HG02759 (cell line): ENCODE results near the gene ESYT2.
A peak's percentile ranks its signal among the peaks of the same experiment; 100 is the strongest.

Experiments
- ATAC-seq: cut with Tn5 transposase; IDR thresholded peaks from one replicate; pipeline ENCODE4 v1.9.1; 2021; ENCODE audit warnings: mild to moderate bottlenecking, moderate library complexity; ENCODE audit not compliant: unreplicated experiment

The ESYT2 gene

DNA sequence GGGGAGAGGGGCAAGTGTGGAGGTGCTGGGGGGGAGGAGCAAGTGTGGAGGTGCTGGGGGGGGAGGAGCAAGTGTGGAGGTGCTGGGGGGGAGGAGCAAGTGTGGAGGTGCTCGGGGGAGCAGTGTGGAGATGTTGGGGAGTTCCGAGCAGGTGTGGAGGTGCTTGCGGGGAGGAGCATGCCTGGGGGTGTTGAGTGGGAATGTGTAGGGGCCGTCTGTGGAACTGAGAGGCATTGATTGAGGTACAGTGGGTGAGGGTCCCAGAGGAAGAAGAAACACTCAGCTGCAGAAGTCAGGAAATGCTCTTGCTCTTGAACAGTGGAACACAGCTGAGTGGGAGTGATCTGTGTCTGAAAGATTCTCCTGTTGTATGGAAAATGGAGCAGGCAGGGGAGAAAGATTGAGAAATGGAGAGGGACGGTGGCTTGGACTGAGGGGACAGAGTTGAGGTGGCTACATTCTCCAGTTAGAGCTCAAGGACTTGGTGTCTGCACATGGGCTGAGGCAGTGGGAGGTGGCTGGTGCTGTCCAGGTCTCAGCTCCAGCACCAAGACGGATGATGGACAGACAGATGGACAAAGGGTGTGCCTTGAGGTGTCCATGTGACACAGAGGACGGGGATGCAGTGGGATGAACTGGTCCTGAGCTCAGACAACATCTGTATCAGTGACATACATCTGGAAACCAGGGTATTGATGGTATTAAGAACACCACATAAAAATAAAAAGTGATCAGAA, 99.5 kb downstream of the ESYT2 start:
- ATAC-seq: no peak

DNA sequence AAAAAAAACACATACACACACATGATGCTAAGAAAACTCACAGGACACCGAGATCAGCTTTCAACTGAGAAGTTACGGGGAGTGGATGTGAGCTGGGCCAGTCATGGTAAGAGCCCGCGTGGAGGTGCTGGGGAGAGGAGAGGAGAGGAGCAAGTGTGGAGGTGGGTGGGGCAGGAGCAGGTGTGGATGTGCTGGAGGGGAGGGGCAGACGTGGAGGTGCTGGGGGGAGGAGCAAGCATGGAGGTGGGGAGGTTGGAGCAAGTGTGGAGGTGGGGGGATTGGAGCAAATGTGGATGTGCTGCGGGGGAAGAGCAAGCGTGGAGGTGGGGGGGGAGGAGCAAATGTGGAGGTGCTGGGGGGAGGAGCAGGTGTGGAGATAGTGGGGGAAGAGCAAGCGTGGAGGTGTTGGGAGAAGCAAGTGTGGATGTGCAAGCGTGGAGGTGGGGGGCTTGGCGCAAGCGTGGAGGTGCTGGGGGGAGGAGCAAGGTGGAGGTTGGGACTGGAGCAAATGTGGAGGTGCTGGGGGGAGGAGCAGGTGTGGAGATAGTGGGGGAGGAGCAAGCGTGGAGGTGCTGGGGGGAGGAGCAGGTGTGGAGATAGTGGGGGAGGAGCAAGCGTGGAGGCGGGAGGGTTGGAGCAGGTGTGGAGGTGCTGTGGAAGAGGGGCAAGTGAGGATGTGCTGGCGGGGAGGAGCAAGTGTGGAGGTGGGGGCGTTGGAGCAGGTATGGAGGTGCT, 100.2 kb downstream of the ESYT2 start:
- ATAC-seq: no peak

DNA sequence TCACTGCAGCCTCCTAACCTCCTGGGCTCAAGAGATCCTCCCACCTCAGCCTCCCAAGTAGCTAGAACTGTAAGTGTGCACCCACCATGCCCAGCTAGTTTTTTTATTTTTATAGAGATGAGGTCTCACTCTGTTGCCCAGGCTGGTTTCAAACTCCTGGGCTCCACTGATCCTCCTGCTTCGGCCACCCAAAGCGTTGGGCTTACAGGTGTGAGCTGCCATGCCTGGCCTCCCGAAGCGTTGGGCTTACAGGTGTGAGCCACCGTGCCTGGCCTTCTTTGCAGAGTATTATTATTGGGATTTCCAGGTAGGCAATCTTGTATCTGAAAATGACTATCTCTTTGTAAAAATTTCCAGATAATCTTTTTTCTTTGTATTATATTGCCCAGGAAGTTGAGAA, 101.6 kb downstream of the ESYT2 start:
- ATAC-seq: no peak

DNA sequence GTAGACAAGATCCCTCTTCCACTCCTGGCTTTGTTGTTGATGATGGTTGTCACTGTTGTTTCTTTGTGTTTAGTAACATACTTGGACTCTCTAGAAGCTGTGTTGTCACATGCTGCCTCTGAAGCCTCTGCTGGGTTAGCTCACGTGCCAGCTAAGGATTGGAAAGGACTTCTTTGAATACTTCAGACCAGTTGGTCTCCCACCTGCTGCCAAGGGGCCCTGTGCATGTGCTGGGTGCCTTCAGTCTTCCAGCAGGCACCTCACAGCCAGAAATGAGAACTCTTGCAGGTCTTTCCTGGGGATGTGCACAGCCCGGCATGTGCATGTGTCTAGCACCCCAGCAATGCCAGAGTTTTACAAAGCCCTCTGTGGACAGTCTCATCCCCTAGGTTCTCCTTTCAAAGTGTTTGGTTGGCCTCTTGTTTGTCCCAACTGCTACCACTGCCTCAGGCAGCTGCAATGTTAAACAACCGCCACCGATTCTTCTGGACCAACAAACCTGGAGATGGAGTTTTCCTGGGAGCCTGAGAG, 103.0 kb downstream of the ESYT2 start:
- ATAC-seq: no peak

DNA sequence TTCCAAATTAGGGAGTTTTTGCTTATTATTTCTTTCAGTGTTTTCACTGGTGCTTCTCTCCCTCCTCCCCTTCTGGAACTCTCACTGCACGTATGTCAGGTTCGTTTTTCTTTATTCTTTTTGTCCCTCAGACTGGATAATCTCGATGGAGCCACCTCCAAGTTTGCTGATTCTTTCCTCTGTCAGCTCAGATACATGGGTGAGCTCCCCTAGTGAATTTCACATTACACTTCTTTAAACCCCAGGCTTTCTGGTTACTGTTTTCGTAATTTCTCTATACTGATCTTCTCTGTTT, 103.9 kb downstream of the ESYT2 start:
- no peak for ATAC-seq

DNA sequence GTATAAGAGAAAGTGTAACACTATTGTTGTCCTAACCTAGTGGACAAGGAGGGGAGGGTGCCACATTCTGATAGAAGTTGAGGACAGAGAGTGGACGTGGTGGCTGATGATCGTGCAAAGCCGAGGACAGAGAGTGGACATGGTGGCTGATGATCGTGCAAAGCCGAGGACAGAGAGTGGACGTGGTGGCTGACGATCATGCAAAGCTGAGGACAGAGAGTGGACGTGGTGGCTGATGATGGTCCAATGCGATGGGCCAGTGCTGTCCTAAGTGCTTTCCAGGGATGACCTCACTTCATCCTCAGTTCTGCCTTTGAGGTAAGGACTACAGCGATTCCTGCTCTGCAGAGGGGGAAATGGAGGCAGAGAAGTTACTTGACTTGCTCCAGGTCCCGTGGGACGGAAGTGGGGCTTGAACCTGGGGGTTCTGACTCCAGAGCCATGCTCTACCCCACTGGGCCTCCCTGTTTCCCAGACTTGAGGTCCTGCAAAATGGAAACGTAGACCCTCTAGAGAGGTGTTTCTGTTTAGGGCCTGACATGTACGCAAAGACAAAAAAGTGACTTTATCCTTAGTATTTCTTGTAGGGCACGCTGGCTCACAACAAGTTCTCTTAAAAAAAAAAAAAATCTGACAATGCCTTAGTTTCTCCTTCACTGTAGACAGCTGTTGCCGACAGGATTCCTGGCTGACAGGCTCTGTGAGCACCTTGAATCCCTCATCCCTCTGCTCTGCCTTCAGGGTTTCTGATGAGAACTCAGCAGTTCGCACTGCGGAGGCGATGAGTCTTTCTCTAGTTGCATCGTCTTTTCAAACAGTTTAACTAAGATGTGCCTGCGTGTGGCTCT, 104.4 kb downstream of the ESYT2 start:
- ATAC-seq: no peak

DNA sequence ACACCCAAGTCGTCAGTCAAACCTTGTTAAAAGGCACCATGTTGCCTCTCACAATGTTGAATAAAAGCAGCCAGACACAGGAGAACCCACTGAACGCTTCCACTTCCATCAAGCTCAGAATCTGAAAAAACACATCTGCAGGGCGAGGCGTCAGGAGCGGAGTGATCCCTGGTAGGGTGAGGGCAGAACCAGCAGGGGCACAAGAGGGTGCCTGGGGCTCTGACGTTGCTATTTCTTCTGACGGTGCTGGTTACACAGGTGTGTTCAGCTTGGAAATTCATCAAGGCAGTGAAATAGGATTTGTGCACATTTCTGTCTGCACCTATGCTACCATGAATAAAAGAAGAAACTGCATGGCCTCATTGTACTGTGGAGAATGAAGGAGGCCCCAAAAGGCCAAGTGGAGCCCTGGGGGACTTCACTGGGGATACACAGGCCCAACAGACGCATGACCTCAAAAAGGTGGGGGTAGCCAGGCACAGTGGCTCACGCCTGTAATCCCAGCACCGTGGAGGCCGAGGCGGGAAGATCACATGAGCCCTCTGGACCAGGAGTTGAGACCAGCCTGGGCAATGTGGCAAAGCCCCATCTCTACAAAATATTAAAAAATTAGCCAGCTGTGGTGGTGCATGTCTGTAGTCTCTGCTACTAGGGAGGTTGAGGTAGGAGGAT, 105.5 kb downstream of the ESYT2 start:
- no peak for ATAC-seq

DNA sequence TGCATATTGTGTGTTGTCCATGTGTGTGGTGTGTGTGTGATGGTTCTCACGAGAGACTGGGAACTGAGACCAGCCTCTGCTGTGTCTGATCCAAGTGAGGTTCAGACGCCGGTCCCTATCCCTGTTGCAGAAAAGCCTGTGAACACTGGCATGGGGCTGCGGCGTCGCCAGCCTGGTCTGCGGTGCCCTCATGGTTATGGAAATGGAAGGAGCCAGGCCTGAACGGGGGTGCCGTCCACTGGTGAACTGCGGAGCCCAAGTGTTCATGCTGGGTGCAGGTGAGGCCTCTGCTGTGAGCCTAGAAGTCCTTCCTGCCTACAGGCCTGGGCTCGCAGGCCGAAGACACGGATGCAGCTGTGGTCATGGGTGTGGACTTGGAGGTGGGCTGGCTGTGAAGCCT, 106.0 kb downstream of the ESYT2 start:
- no peak for ATAC-seq

DNA sequence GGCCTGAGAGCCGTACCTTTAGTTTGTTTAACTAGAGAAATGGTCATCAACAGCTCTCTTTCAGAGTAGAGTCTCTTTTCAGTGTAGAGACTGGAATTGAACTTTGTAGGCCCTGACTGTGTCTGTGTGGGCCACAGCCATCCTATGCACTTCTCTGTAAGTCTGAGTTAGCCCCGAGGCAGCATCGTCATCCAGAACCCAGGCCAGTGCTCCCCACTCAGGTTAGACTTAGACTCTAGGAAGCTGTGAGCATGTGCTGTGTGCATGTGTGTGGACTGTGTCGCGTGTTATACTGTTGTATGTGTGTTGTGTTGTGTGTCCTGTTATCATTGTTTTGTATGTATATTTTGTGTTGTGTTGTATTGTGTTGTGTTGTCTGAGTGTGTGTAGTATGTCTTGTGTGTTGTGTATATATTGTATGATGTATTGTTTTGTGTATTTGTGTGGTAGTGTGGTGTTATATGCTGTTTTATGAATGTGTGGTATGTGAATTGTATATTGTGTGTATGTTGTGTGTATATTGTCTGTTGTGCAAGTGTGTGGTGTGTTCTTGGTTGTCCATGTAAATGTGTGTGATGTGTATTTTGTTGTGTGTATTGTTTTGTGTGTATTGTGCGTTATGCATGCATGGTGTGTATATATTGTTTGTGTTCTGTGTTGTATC, 106.6 kb downstream of the ESYT2 start:
- no peak for ATAC-seq

DNA sequence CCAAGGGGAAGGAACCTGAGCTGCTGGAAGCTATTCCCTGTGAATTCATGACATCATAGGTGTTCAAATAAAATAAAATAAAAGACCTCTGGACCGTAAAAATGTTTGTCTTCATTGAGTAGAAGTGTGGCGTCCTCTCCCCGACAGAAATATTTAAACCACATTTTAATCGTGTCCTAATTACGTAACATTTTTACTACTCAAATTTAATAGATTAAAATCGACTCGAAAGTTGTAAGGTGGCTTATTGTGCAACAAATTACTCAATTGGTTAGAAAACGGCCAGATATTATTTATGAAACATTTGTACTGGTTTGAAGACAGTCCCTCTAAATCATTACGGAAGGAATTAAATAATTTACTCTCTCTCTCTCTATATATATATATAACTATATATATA, 109.2 kb downstream of the ESYT2 start:
- no peak for ATAC-seq

DNA sequence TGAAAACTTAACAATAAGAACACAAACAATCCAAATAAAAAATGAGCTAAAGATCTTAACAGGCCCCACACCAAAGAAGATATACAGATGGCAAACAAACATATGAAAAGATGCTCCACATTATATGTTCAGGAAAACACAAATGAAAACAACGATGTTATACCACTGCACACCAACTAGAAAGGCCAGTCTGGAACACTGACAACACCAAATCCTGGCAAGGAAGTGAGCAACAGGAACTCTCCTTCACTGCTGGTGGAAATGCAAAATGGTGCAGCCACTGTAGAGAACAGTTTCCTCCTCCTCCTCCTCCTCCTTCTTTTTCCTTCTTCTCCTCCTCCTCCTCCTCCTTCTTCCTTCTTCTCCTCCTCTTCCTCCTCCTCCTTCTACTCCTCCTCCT, 112.5 kb downstream of the ESYT2 start:
- no peak for ATAC-seq

DNA sequence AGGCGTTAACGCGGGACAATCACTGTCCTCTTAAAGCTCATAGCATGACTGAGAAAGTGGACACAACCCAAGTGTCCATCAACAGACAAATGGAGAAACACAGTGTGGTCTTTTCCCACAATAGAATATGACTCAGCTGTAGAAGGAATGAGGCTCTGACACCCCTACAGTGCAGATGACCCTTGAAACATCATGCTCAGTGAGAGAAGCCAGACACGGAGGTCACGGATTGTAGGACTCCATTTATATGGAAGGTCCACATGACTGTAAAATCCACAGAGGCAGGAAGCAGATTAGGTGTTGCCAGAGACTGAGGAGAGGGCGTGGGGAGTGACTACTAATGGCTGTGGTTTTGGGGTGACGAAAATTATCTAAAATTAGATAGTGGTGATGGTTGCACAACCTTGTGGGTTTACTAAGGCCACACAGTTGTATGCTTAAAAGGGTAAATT, 118.6 kb downstream of the ESYT2 start:
- peak; percentile 68 for ATAC-seq

DNA sequence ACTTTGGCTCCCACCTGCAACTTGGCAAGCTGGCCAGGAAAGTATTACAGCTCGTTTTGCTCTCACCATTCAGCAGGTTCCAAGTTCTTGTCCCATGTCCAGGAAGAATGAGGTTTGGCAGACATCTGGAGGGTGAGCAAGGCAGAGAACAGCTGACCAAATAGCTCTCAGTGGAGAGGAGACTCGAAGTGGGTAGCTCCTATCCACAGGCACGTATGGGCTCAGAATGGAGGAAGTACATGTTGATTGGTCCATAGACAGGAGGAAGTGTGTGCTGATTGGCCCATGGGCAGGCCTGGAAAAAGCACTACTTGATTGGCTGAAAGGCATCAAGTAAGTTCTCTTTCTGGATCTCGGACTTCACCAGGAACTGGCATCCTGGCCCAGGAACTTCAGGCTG, 121.7 kb downstream of the ESYT2 start:
- ATAC-seq: no peak

DNA sequence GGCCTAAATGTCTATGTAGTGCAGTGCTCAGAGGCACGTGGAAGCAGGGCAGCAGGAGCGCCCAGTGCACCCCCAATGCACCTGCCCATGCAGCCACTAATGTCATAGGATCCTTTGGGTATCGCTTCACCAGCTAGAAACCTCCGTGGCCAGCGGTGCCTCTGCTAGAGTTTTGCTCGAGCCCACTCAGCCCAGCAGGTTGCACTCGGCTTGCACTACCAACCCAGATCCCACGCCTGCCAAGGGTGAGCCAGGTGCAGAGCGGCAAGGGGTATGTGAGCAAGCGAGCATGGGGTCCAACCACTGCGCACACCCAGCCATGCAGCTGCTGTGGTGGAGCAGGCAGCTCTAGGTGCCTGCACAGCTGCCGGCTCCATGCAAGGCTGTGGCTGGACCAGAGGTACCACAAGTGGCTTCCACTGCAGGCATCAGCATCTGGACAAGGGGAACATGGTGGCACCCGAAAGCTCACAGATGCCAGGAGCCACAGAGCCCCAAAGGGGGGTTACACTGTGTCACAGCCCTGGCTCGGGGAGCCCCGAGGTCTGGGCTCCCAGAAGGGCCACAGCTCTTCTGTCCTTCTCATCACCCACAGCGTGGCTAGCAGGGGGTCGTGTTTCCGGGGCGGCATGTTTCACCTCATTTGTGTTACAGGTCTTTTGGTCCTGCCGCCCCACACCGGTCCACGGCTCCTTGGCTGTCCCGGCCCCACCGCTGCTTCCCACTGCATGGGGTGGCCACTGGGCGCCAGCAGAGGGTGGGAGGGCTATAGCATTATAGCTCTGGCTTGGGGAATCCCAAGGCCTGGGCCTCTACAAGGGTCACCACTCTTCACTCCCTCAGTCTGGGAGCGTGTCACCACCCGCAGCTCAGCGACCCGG, 122.4 kb downstream of the ESYT2 start:
- ATAC-seq: no peak

DNA sequence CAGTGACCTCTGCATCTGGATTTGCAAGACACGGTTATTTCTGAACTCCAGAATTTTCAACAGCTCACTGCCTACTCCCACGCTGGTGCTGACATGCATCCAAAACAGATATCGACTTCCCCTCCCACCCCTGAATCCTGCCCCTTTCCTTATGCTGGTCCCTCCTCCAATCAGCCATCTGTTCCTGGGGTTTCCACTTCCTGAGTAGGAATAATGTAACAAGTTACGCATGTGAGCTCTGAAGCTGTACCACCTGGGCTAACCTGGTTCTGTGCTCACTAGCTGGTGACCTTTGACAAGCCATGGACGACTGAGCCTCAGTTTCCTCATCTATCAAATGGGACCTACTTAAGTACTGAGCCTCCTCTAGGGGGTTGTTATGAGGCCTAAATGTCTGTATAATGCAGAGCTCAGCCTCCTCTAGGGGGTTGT, 123.0 kb downstream of the ESYT2 start:
- no peak for ATAC-seq

DNA sequence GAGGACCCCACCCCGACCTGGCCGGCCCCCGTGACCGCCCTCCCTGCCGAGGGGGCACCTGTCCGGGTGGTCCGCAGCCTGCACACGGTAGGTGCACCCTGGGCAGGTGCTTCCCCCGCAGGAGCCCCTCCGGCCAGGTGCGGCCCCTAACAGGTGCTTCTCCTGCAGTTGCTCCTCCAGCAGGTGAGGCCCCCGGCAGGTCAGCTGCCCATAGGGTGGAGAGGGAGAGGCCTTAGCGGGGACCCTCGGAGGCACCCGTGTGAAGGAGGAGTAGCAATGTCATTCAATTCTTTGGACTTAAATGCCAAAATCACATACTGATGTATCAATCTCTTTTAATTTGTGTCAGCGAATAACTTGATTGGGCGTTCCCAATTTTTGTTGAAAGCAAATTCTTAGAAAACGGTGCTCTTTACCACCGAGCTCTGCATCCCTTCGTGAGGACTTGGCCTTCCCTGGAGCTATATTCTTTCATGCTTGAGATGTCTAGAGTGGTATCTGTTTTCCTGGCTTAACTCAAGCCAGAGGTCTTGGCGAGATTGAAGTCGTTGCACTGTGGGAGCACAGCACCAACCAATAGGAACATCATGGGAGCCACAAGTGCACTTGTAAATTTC, 124.0 kb downstream of the ESYT2 start:
- ATAC-seq: no peak

DNA sequence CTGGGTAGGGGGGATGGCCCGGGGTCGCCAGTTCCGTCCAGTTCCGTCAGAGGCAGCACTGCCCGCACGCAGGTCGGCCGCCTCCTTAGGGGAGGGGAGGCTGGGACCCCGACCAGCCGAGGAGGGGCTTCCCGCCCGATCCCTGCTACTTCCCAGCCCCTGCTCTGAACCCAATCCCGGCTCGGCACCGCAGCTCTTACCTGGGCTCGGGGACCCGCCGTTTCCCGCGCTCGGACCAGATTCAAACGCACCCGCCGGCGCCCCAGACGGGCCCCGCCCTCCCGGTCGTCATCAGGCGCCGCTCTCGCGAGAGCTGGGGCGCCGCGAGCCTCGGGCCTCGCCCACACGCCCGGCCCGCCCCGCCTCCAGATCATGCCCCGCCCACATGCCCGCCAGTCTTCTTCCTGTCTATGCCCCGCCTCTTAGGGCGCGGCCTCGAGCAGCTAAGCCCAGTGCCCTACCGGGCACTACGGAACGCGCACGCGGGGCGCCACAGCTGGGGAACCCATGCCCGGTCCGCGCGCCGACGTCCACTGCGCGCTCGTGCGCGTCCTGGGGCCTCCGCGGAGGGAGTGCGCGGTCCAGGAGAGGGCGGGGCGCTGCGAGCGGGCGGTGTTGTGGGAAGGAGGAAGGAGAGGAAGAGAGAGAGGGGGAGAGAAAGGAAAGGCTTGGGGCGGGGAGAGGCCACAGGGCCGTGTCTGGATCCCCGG, 124.6 kb downstream of the ESYT2 start, which contains the start of gene NCAPG2:
TSS of gene NCAPG2 (minus strand) at position 281 of the 710 bp plus-strand sequence. CDS start 2,905 bp downstream, outside the sequence.
- ATAC-seq: peak; percentile 97
